Spleen (tissue), 7 donors: ENCODE results near the gene ADAMTS4.

Experiments
- POLR2A ChIP-seq, 3 donors: fragments of 450-650 bp; IDR thresholded peaks; one replicate each; pipeline ENCODE4 v1.5.1; 2017; ENCODE audit warnings: antibody characterized with exemption in 3 of 3, mild to moderate bottlenecking in 1 of 3
- POLR2AphosphoS5 ChIP-seq, 3 donors: sonication (generic); formaldehyde crosslinking; IDR thresholded peaks; one replicate each; pipeline ENCODE4 v1.5.1; 2017; ENCODE audit warnings: antibody characterized with exemption in 3 of 3
- TF ChIP-seq, protein P1 (sequence below), 11 experiments: fragments of 200-600 bp in 7 of 11; fragments of 450-650 bp in 4 of 11; sonication (generic) in 4 of 11; IDR thresholded peaks in 8 of 11; conservative IDR thresholded peaks in 3 of 11; 1 replicate in 7 of 11; 2 replicates in 4 of 11; pipeline versions ENCODE4 v1.4.0 to v1.8.0; 2016 to 2021; ENCODE audit warnings: antibody characterized with exemption in 11 of 11, inconsistent platforms in 4 of 11, mild to moderate bottlenecking in 1 of 11
- donor health status: DM: no; HTN: no; CAD: no; lungs with moderate emphysema.
- donor health status: DM: no; HTN: no; CAD: no.
- donor health status: DM: no; HTN: no; CAD: no.

DNA sequence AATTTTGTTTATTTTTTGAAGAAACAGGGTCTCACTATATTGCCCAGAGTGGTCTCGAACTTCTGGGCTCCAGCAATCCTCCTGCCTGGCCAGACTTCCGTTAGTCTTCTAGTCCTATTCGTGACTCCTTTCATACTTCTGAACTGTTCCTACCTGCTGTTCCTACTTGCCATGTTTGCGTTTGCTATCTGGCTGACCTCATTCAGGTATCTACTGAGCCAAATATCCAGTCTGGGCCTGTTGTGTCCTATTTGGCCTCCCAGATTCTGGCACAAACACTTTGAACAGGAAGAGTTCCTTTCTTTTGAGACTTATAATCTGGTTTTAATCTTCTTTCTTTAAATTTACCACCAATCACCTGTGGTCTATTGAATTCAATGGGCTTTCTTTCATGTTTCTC is 46.0 kb upstream of the ADAMTS4 start:
- TF ChIP-seq, protein P1, sequence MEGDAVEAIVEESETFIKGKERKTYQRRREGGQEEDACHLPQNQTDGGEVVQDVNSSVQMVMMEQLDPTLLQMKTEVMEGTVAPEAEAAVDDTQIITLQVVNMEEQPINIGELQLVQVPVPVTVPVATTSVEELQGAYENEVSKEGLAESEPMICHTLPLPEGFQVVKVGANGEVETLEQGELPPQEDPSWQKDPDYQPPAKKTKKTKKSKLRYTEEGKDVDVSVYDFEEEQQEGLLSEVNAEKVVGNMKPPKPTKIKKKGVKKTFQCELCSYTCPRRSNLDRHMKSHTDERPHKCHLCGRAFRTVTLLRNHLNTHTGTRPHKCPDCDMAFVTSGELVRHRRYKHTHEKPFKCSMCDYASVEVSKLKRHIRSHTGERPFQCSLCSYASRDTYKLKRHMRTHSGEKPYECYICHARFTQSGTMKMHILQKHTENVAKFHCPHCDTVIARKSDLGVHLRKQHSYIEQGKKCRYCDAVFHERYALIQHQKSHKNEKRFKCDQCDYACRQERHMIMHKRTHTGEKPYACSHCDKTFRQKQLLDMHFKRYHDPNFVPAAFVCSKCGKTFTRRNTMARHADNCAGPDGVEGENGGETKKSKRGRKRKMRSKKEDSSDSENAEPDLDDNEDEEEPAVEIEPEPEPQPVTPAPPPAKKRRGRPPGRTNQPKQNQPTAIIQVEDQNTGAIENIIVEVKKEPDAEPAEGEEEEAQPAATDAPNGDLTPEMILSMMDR (IDR thresholded peaks at IDR 0.05 in 8 of 11, conservative IDR thresholded peaks at IDR 0.05 in 3 of 11), result no peak
- TF ChIP-seq POLR2AphosphoS5 (IDR thresholded peaks at IDR 0.05) (no peak), POLR2A (IDR thresholded peaks at IDR 0.05) (no peak)
